ENCODE measurements around the gene SMC3. TPM values are rescaled to one million over a fixed set of nuclear protein-coding genes. Genes with fewer than 3 reads are reported as not detected.
"Not testable (repeated sequence)": the region's sequence is repeated elsewhere in the genome, so short reads cannot be mapped to it uniquely, and the experiment has no call there.

Gene SMC3
- total RNA-seq, 2 donors from 2014 or later = 74.0 to 77.3 TPM

GRCh38 chr10:110532628-110533027, 34.9 kb upstream of the SMC3 start:
- not testable (repeated sequence) for H3K27ac Mint-ChIP-seq; H3K9me3 Mint-ChIP-seq; H3K4me3 Mint-ChIP-seq; H3K27me3 Mint-ChIP-seq; ATAC-seq (replicated peaks); H3K36me3 Mint-ChIP-seq (ENCODE audit: low read depth)
- H3K4me1 Mint-ChIP-seq = peaks cover 29% of the 10 kb centered on the region

GRCh38 chr10:110533149-110533548, 34.3 kb upstream of the SMC3 start:
- H3K27me3 Mint-ChIP-seq = no peaks in the 10 kb centered on the region
- peaks cover 8% of the 10 kb centered on the region for H3K36me3 Mint-ChIP-seq (ENCODE audit: low read depth)
- no peak for ATAC-seq (replicated peaks)
- peaks cover 24% of the 10 kb centered on the region for H3K4me1 Mint-ChIP-seq
- no peak overlapping the region for H3K27ac Mint-ChIP-seq
- H3K4me3 Mint-ChIP-seq = no peak overlapping the region
- H3K9me3 Mint-ChIP-seq = no peaks in the 10 kb centered on the region

- Mint-ChIP-seq H3K4me1 (peaks cover 20% of the 10 kb centered on the region), H3K4me3 (peak overlapping the region; percentile 66), H3K36me3 (ENCODE audit: low read depth) (peaks cover 8% of the 10 kb centered on the region), H3K9me3 (no peaks in the 10 kb centered on the region), H3K27ac (peak overlapping the region; percentile 67), H3K27me3 (no peaks in the 10 kb centered on the region)
- no peak for ATAC-seq (replicated peaks)
Observed at GRCh38 chr10:110534571-110534970, 32.9 kb upstream of the SMC3 start.

GRCh38 chr10:110535958-110536891, 31.3 kb upstream of the SMC3 start:
- Mint-ChIP-seq H3K36me3 (ENCODE audit: low read depth) (peaks cover 8% of the 10 kb centered on the region), H3K9me3 (no peaks in the 10 kb centered on the region), H3K4me3 (peak overlapping the region; percentile 58), H3K27me3 (no peaks in the 10 kb centered on the region), H3K27ac (peak overlapping the region; percentile 89), H3K4me1 (peaks cover 20% of the 10 kb centered on the region)
- peak; percentile 93 for ATAC-seq (replicated peaks)

- H3K27me3 Mint-ChIP-seq = no peaks in the 10 kb centered on the region
- no peak overlapping the region for H3K27ac Mint-ChIP-seq
- H3K9me3 Mint-ChIP-seq = no peaks in the 10 kb centered on the region
- H3K36me3 Mint-ChIP-seq (ENCODE audit: low read depth) = peaks cover 8% of the 10 kb centered on the region
- peaks cover 20% of the 10 kb centered on the region for H3K4me1 Mint-ChIP-seq
- H3K4me3 Mint-ChIP-seq = no peak overlapping the region
- ATAC-seq (replicated peaks) = no peak
Observed at GRCh38 chr10:110539091-110539490, 28.4 kb upstream of the SMC3 start.

- Mint-ChIP-seq H3K27ac (no peak overlapping the region), H3K4me3 (no peak overlapping the region), H3K27me3 (no peaks in the 10 kb centered on the region), H3K36me3 (ENCODE audit: low read depth) (peaks cover 8% of the 10 kb centered on the region), H3K4me1 (peaks cover 13% of the 10 kb centered on the region), H3K9me3 (no peaks in the 10 kb centered on the region)
- no peak for ATAC-seq (replicated peaks)
Observed at GRCh38 chr10:110540031-110540430, 27.5 kb upstream of the SMC3 start.

GRCh38 chr10:110544958-110545537, 22.4 kb upstream of the SMC3 start:
- ATAC-seq (replicated peaks) = no peak
- H3K27me3 Mint-ChIP-seq = peaks cover 1% of the 10 kb centered on the region

GRCh38 chr10:110546077-110546476, 21.4 kb upstream of the SMC3 start:
- Mint-ChIP-seq H3K9me3 (no peaks in the 10 kb centered on the region), H3K4me1 (peaks cover 8% of the 10 kb centered on the region), H3K27ac (no peak overlapping the region), H3K36me3 (ENCODE audit: low read depth) (no peaks in the 10 kb centered on the region), H3K27me3 (peaks cover 3% of the 10 kb centered on the region), H3K4me3 (no peak overlapping the region)
- ATAC-seq (replicated peaks) = no peak

More at GRCh38 chr10:110544958-110545537, 22.4 kb upstream of the SMC3 start:
- Mint-ChIP-seq H3K36me3 (ENCODE audit: low read depth) (no peaks in the 10 kb centered on the region), H3K27ac (no peak overlapping the region), H3K4me1 (peaks cover 8% of the 10 kb centered on the region), H3K9me3 (no peaks in the 10 kb centered on the region), H3K4me3 (no peak overlapping the region)

GRCh38 chr10:110546499-110547110, 20.9 kb upstream of the SMC3 start:
- Mint-ChIP-seq H3K4me3 (peak overlapping the region; percentile 52), H3K27me3 (peaks cover 3% of the 10 kb centered on the region), H3K4me1 (peaks cover 8% of the 10 kb centered on the region), H3K27ac (peak overlapping the region; percentile 10), H3K9me3 (no peaks in the 10 kb centered on the region), H3K36me3 (ENCODE audit: low read depth) (no peaks in the 10 kb centered on the region)
- ATAC-seq (replicated peaks) = no peak

GRCh38 chr10:110547139-110547761, 20.2 kb upstream of the SMC3 start:
- peak; percentile 60 for ATAC-seq (replicated peaks)
- Mint-ChIP-seq H3K4me3 (peak overlapping the region; percentile 52), H3K4me1 (peaks cover 8% of the 10 kb centered on the region), H3K36me3 (ENCODE audit: low read depth) (no peaks in the 10 kb centered on the region), H3K27ac (peak overlapping the region; percentile 10), H3K27me3 (peaks cover 6% of the 10 kb centered on the region), H3K9me3 (no peaks in the 10 kb centered on the region)

GRCh38 chr10:110548002-110548401, 19.5 kb upstream of the SMC3 start:
- Mint-ChIP-seq H3K4me1 (peaks cover 8% of the 10 kb centered on the region), H3K27ac (no peak overlapping the region), H3K27me3 (peaks cover 6% of the 10 kb centered on the region), H3K4me3 (no peak overlapping the region), H3K9me3 (no peaks in the 10 kb centered on the region), H3K36me3 (ENCODE audit: low read depth) (no peaks in the 10 kb centered on the region)
- no peak for ATAC-seq (replicated peaks)

GRCh38 chr10:110549211-110549610, 18.3 kb upstream of the SMC3 start:
- ATAC-seq (replicated peaks) = no peak
- H3K27me3 Mint-ChIP-seq = peaks cover 6% of the 10 kb centered on the region
- no peaks in the 10 kb centered on the region for H3K9me3 Mint-ChIP-seq
- no peak overlapping the region for H3K27ac Mint-ChIP-seq
- peaks cover 8% of the 10 kb centered on the region for H3K4me1 Mint-ChIP-seq
- H3K36me3 Mint-ChIP-seq (ENCODE audit: low read depth) = no peaks in the 10 kb centered on the region
- H3K4me3 Mint-ChIP-seq = no peak overlapping the region

GRCh38 chr10:110553905-110554304, 13.6 kb upstream of the SMC3 start:
- H3K27ac Mint-ChIP-seq = no peak overlapping the region
- H3K9me3 Mint-ChIP-seq = no peaks in the 10 kb centered on the region
- H3K36me3 Mint-ChIP-seq (ENCODE audit: low read depth) = no peaks in the 10 kb centered on the region
- no peak overlapping the region for H3K4me3 Mint-ChIP-seq
- H3K4me1 Mint-ChIP-seq = peaks cover 6% of the 10 kb centered on the region
- H3K27me3 Mint-ChIP-seq = peaks cover 6% of the 10 kb centered on the region
- no peak for ATAC-seq (replicated peaks)

- Mint-ChIP-seq H3K4me1 (peaks cover 6% of the 10 kb centered on the region), H3K36me3 (ENCODE audit: low read depth) (no peaks in the 10 kb centered on the region), H3K27ac (no peak overlapping the region), H3K9me3 (no peaks in the 10 kb centered on the region), H3K4me3 (no peak overlapping the region), H3K27me3 (peaks cover 5% of the 10 kb centered on the region)
- no peak for ATAC-seq (replicated peaks)
Observed at GRCh38 chr10:110556296-110556695, 11.2 kb upstream of the SMC3 start.
